HG03108 (cell line): ENCODE results near the gene RALGDS.
A peak's percentile ranks its signal among the peaks of the same experiment; 100 is the strongest.

Experiments used
- ATAC-seq: cut with Tn5 transposase; IDR thresholded peaks from one replicate; pipeline ENCODE4 v1.9.1; 2021; ENCODE audit warnings: moderate library complexity; ENCODE audit not compliant: unreplicated experiment

Gene RALGDS

DNA sequence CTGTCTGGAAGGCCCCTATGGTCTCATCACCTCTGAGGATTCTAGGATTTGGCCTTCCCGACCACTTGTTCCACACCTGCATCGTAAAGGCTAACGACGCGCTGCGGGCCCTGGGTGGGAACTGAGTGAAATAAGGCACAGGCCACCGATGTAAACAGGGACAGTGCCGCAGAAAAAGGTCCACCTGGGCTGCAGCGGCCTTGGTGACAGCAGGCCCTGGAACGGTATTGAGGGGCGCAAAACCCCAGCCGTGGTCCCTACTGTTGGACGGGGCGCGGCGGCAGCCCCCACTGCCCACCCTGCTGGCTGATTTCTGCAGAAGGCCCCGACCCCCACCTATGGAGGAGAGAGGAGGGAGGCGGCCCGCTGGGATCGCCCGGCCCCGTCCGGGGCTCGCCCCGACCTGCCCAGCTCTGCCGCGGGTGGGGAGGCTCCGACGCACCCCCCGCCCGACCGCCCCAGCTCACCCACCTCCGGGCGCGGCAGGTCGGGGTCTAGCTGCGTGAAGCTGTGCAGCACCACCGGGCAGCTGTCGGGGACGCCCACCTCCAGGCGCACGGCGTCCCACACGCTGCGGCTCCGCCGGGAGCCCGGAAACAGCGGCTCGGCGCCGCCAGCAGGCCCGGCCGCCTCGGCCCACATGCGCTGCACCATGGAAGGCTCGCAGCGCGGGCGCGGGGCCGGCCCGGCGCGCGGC, 391 bp downstream of the RALGDS start:
- ATAC-seq: peak; percentile 12

GRCh38 chr9:133119846-133120500, 1.1 kb downstream of the RALGDS start:
- ATAC-seq: no peak

DNA sequence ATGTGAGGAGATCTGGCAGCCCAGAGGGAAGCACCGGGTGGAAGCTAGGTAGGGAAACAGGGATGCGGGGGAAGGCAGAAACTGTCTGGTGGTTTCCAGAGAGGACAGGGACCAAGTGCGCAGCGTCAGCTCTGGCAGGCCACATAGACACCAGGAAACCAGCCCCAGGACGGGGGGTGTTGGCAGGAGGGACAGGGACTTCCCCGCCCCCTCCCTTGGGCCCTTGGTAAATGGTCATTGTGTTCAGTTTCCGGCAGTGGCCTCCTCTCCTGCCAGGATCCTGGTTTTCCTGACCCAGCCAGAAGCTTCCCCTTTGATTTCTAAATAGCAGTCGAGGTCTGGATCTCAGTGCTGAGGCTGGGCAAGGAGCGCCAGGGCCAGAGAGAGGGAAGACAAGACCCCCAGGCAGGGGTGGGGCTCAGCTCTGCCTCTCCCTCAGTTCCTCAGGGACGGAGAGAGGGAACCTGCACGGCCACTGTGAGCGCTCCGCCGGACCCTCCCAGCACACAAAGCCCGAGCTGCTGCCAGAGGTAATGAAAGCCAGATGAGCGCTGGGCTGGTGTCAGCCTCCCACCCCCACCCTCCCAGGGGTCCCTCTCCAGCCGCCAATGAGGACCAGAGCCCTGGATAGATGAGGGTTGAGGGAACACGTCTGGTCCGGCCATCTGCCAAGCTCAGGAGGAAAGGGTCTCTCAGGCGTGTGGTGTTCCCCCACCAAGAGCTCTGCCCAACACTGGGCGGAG, 1.8 kb downstream of the RALGDS start:
- ATAC-seq: no peak

- no peak for ATAC-seq
Measured at GRCh38 chr9:133118568-133118967, 2.5 kb downstream of the RALGDS start.

DNA sequence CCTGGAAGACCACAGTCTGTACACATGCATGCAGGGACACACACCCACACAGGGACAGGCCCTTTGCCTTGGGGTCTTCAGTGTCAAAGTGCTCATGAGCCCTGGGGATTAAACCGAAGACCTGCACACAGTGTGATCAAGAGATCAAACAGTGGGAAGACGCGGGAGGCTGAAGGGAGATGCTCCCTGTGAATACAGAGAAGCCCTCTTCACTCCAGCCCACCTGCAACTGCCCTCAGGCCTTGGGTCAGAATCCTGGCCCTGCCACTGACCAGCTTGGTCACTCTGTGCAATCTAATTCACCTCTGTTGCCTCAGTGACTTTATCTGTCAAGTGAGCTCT, 2.9 kb downstream of the RALGDS start:
- no peak for ATAC-seq

- no peak for ATAC-seq
Measured at GRCh38 chr9:133117271-133118178, 3.5 kb downstream of the RALGDS start.

DNA sequence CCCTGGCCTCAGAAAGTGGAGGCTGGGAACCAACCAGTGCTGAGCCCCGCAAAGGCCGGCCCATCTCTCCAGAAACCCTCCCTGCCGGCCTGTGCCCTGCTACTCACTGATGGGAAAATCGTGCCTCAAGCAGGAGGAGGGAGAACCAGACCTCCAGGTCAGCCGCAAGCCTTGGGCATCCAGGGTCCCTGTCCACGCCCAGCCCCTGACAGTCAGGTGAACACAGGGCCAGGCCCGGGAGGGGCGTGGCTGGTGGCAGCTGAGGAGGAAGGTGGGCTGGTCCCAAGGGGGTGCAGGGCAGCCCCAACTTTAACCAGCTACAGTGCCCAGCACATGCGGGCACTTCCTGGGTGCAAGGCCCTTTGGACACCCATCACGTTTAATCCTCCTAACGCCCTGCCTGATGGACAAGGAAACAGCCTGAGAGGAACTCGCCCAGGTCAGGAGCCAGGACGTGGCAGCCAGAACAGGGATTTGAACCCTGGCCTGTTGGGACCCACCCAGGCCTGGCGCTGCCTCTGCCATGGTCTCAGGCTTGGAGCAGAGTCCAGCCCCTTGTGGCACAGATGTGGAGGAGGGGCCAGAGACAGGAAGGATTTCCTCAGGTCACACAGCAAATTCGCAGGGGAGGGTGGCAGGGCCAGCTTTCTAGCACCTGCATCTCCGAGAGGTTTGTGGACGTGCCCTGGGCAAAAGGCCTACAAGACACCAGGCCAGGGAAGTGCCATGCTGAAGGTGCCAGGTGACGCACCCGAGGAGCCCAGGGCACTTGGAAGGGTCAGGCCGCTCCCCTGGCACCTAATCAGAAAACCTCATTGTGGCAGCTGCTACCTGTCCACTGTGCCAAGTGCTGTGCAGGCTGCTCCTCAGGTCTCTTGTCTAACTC, 4.5 kb downstream of the RALGDS start:
- no peak for ATAC-seq

- peak; percentile 71 for ATAC-seq
Measured at GRCh38 chr9:133115604-133116345, 5.3 kb downstream of the RALGDS start.

GRCh38 chr9:133114886-133115603, 6.0 kb downstream of the RALGDS start:
- no peak for ATAC-seq

DNA sequence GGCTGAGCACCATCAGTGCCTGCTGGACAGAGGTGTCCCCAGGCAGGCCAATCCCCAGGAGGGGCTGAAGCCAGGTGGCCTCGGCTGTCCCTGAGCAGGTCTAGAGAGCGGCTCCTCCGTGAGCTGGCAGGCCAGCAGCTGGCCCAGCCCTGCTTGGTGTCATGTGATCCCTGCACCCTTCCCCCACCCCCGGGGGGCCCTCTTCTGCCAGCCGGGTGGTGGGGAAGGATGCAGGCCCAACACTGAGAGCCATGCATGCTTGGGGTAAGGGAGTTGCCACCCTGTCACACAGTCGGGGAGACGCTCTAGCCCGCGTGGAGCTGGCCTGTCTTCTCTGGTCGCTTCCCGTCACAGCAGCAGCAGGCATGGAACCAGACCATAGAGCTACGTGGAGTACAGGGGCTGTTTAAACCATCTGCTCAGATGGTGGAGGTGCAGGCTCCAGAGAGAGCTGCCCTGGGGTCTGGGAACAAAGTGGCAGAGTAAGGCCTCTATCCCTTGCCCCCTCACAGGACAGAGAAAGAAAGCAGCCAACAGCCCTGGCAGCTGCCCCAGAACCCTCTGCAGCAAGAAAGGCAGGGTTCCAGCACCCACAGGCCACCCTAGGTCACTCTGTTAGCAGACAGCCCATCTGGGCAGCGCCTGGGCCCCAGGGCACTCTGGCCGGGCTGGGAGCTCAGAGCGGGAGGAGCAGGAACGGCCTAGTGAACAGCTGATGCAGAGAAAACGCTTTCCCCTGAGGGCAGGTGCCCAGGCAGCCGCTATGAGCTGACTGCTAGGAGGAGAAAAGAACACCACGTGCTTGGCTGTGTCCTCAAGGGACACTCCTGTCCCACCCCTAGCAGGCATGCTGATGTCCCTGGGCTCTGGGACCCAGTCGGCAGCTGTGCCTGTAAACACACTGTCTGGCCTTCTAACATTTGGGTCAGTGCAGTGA, 6.8 kb downstream of the RALGDS start:
- ATAC-seq: no peak

- ATAC-seq: no peak
Measured at GRCh38 chr9:133113163-133113948, 7.7 kb downstream of the RALGDS start.

GRCh38 chr9:133112663-133113026, 8.4 kb downstream of the RALGDS start:
- ATAC-seq: peak; percentile 24

- ATAC-seq: no peak
Measured at GRCh38 chr9:133111808-133112662, 9.0 kb downstream of the RALGDS start.

GRCh38 chr9:133109931-133110650, 10.9 kb downstream of the RALGDS start:
- ATAC-seq: no peak
